ENCODE results near the gene XYLT1. TPM values are rescaled to one million over a fixed set of nuclear protein-coding genes. Genes with fewer than 3 reads are reported as not detected.

The XYLT1 gene
- total and polyA plus RNA-seq, 10 of the 15 experiments (the other 5 are each of a cell fraction or from before 2014, with no cell fraction given), result 0.88 to 14.8 (median 5.8) TPM

DNA sequence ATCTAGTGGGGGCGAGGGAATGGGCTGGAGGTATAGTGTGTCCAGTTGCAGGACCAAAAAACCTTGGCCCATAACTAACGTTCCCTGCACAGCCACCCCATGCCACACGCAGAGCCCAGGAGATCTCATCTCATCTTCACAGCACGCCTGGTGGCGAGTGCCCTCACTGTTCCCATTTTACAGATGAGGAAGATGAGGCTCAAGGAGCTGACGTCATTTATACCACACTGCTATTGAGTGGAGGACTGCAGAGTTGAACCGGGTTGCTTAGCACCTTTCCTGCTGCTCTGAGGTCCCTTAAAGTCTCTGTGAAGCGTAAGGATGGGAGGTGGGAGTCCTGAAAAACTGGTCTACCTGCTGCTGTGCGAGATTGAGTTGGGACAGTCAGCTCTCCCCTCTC, 172.5 kb downstream of the XYLT1 start:
- no peak for FAIRE-seq
- TF ChIP-seq YY1 (IDR thresholded peaks at IDR 0.05; ENCODE audit: low read depth, low read length), result no peak
- TF ChIP-seq, protein P1, sequence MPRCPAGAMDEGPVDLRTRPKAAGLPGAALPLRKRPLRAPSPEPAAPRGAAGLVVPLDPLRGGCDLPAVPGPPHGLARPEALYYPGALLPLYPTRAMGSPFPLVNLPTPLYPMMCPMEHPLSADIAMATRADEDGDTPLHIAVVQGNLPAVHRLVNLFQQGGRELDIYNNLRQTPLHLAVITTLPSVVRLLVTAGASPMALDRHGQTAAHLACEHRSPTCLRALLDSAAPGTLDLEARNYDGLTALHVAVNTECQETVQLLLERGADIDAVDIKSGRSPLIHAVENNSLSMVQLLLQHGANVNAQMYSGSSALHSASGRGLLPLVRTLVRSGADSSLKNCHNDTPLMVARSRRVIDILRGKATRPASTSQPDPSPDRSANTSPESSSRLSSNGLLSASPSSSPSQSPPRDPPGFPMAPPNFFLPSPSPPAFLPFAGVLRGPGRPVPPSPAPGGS (IDR thresholded peaks at IDR 0.05; ENCODE audit: borderline replicate concordance, insufficient read depth, low read depth, low read length, poor library complexity, severe bottlenecking), result no peak
- no peak for TF ChIP-seq RFX5 (IDR thresholded peaks at IDR 0.05; ENCODE audit: low read depth, low read length)
- TF ChIP-seq SUPT20H (IDR thresholded peaks at IDR 0.05; ENCODE audit: borderline replicate concordance, control insufficient read depth, low read depth, low read length), result no peak
- no peak for TF ChIP-seq CREB1 (IDR thresholded peaks at IDR 0.05; ENCODE audit: low read depth)
- TF ChIP-seq, protein P2, sequence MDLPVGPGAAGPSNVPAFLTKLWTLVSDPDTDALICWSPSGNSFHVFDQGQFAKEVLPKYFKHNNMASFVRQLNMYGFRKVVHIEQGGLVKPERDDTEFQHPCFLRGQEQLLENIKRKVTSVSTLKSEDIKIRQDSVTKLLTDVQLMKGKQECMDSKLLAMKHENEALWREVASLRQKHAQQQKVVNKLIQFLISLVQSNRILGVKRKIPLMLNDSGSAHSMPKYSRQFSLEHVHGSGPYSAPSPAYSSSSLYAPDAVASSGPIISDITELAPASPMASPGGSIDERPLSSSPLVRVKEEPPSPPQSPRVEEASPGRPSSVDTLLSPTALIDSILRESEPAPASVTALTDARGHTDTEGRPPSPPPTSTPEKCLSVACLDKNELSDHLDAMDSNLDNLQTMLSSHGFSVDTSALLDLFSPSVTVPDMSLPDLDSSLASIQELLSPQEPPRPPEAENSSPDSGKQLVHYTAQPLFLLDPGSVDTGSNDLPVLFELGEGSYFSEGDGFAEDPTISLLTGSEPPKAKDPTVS (IDR thresholded peaks at IDR 0.05; ENCODE audit: low read depth, low read length), result no peak
- no peak for TF ChIP-seq ZZZ3 (IDR thresholded peaks at IDR 0.05; ENCODE audit: control insufficient read depth, insufficient read length, low read depth)
- no peak for TF ChIP-seq EP300 (IDR thresholded peaks at IDR 0.05; ENCODE audit: borderline replicate concordance in 1 of 2, control insufficient read depth in 1 of 2, low read depth in 2 of 2, low read length in 2 of 2)
- TF ChIP-seq CBX5 (IDR thresholded peaks at IDR 0.05; ENCODE audit: low read depth), result no peak
- TF ChIP-seq ZNF24 (IDR thresholded peaks at IDR 0.05), result no peak
- TF ChIP-seq, protein P3, sequence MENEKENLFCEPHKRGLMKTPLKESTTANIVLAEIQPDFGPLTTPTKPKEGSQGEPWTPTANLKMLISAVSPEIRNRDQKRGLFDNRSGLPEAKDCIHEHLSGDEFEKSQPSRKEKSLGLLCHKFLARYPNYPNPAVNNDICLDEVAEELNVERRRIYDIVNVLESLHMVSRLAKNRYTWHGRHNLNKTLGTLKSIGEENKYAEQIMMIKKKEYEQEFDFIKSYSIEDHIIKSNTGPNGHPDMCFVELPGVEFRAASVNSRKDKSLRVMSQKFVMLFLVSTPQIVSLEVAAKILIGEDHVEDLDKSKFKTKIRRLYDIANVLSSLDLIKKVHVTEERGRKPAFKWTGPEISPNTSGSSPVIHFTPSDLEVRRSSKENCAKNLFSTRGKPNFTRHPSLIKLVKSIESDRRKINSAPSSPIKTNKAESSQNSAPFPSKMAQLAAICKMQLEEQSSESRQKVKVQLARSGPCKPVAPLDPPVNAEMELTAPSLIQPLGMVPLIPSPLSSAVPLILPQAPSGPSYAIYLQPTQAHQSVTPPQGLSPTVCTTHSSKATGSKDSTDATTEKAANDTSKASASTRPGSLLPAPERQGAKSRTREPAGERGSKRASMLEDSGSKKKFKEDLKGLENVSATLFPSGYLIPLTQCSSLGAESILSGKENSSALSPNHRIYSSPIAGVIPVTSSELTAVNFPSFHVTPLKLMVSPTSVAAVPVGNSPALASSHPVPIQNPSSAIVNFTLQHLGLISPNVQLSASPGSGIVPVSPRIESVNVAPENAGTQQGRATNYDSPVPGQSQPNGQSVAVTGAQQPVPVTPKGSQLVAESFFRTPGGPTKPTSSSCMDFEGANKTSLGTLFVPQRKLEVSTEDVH (IDR thresholded peaks at IDR 0.05; ENCODE audit: low read depth, partially characterized antibody), result no peak
- TF ChIP-seq POLR2AphosphoS2 (IDR thresholded peaks at IDR 0.05; ENCODE audit: low read depth, low read length), result no peak
- TF ChIP-seq, protein P4, sequence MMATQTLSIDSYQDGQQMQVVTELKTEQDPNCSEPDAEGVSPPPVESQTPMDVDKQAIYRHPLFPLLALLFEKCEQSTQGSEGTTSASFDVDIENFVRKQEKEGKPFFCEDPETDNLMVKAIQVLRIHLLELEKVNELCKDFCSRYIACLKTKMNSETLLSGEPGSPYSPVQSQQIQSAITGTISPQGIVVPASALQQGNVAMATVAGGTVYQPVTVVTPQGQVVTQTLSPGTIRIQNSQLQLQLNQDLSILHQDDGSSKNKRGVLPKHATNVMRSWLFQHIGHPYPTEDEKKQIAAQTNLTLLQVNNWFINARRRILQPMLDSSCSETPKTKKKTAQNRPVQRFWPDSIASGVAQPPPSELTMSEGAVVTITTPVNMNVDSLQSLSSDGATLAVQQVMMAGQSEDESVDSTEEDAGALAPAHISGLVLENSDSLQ (IDR thresholded peaks at IDR 0.05), result no peak
- TF ChIP-seq, protein P5, sequence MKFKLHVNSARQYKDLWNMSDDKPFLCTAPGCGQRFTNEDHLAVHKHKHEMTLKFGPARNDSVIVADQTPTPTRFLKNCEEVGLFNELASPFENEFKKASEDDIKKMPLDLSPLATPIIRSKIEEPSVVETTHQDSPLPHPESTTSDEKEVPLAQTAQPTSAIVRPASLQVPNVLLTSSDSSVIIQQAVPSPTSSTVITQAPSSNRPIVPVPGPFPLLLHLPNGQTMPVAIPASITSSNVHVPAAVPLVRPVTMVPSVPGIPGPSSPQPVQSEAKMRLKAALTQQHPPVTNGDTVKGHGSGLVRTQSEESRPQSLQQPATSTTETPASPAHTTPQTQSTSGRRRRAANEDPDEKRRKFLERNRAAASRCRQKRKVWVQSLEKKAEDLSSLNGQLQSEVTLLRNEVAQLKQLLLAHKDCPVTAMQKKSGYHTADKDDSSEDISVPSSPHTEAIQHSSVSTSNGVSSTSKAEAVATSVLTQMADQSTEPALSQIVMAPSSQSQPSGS (IDR thresholded peaks at IDR 0.05; ENCODE audit: low read length), result no peak
- no peak for TF ChIP-seq ZSCAN29 (IDR thresholded peaks at IDR 0.05)

More for the DNA sequence above, 172.5 kb downstream of the XYLT1 start:
- no TSS peak for BruUV-seq (replicated peaks)
- in situ Hi-C loops (cut with MboI), result no loop called here
- Histone ChIP-seq H3K79me2 (ENCODE audit: control insufficient read depth, insufficient read depth, low read length) (no peaks in the 10 kb centered on the region), H3K9me3 (replicated peaks; ENCODE audit: control insufficient read depth, insufficient read depth, low read length) (no peaks in the 10 kb centered on the region), H3K36me3 (ENCODE audit: control insufficient read depth in 2 of 2, insufficient read depth in 2 of 2, low read length in 1 of 2) (no peaks in the 10 kb centered on the region), H3K27ac (ENCODE audit: control insufficient read depth, insufficient read depth) (no peak overlapping the region), H2AFZ (ENCODE audit: control insufficient read depth, low read depth, low read length) (no peak overlapping the region), H4K20me1 (ENCODE audit: control insufficient read depth, insufficient read depth) (no peaks in the 10 kb centered on the region), H3K4me1 (ENCODE audit: control insufficient read depth, insufficient read depth, low read length) (peaks cover 24% of the 10 kb centered on the region), H3K4me2 (ENCODE audit: control insufficient read depth, insufficient read depth) (no peak overlapping the region), H3K9ac (ENCODE audit: control insufficient read depth, insufficient read depth, low read length) (no peak overlapping the region), H3K4me3 (no peak overlapping the region), H3K27me3 (replicated peaks in 1 of 2; ENCODE audit: control insufficient read depth in 2 of 2, insufficient read depth in 2 of 2, low read length in 1 of 2) (no peaks in the 10 kb centered on the region)
- RAD21 ChIA-PET (ENCODE audit: unreplicated experiment), result interaction anchor here (4.9 to 8.9 kb wide), 2 partner anchors 118 to 168 kb away, joined by 36 to 109 read pairs; no protein-coding TSS in a partner anchor
- SMC1A ChIA-PET (ENCODE audit: uncharacterized antibody, unreplicated experiment), result interaction anchor here (0.7 to 12.6 kb wide), 8 partner anchors 10 to 168 kb away, joined by 3 to 241 read pairs (median 82); no protein-coding TSS in a partner anchor
- intact Hi-C loops (cut with micrococcal nuclease; ENCODE audit: unreplicated experiment), result no loop called here
- CTCF ChIA-PET, result interaction anchor here (0.8 to 6.6 kb wide), 2 partner anchors 15 to 21 kb away, joined by 3 to 54 read pairs; no protein-coding TSS in a partner anchor
- POLR2A ChIA-PET, result interaction anchor here (4.8 kb wide), 1 partner anchor 15 kb away, joined by 32 read pairs; no protein-coding TSS in a partner anchor
- 81% methylated on average over 9 of the region's 9 CpGs for WGBS (ENCODE audit: insufficient coverage, insufficient replicate concordance, low lambda C conversion rate, missing lambda C conversion rate)
- no peak for DNase-seq (ENCODE audit: low read depth, low spot score)
- ATAC-seq, result no peak

Data from GM12878 (cell line).